Neural progenitor cell (in vitro differentiated cells): ENCODE data around the gene ASCL5.

Experiments
- EZH2 ChIP-seq: fragments of 200-600 bp; sonication (generic); IDR thresholded peaks from 2 replicates; pipeline ENCODE4 v1.6.1; 2017; ENCODE audit warnings: antibody characterized with exemption, mild to moderate bottlenecking, moderate library complexity
- TF ChIP-seq, protein P1 (sequence below): fragments of 200-600 bp; sonication (generic); IDR thresholded peaks from 2 replicates; pipeline ENCODE4 v1.5.1; 2017; ENCODE audit warnings: antibody characterized with exemption, mild to moderate bottlenecking

DNA sequence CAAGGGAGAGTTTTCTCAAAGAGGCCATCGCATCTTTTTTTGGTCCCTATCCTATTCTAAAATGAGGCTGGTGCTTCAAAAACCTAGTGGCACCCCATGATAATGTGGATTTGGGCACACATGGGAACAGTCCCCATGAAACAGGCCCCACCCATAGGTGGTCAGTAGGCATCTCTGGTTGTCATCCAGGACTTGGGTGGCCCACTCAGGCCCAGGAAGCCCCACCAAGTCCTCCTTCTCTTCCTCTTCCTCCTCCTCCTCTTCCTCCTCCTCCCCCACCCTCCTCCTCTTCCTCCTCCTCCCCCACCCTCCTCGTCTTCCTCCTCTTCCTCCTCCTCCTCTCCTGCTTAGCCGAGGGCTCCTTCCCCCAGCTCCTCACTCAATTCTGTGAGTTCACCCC is 15.3 kb downstream of the ASCL5 start:
- TF ChIP-seq, protein P1, sequence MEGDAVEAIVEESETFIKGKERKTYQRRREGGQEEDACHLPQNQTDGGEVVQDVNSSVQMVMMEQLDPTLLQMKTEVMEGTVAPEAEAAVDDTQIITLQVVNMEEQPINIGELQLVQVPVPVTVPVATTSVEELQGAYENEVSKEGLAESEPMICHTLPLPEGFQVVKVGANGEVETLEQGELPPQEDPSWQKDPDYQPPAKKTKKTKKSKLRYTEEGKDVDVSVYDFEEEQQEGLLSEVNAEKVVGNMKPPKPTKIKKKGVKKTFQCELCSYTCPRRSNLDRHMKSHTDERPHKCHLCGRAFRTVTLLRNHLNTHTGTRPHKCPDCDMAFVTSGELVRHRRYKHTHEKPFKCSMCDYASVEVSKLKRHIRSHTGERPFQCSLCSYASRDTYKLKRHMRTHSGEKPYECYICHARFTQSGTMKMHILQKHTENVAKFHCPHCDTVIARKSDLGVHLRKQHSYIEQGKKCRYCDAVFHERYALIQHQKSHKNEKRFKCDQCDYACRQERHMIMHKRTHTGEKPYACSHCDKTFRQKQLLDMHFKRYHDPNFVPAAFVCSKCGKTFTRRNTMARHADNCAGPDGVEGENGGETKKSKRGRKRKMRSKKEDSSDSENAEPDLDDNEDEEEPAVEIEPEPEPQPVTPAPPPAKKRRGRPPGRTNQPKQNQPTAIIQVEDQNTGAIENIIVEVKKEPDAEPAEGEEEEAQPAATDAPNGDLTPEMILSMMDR, result no peak
- no peak for TF ChIP-seq EZH2
